ENCODE measurements around the gene BLOC1S4.

Gene BLOC1S4

DNA sequence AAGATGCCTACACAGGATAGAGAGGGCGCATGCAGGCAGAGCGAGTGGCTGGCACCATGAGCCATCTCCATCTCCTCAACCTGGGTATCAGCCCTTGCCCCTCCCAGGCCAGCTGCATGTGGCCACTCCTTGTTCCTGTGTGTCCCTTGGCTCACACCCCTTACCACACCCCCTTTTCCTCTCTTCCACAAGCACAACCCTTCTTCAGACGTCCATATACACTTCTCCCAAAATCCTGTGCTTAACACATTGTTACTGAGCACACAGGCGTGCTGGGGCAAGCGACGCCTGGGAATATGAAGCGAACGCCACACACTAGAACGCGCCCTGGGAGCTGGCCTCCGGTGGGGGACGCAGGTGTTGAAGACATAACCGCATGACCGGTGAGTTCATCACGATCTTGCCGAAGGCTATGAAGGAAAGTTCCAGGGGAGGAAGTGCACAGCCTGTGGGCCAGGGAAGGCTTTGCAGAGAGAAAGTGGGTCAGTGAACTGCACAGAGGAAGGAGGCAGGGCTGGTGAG, 47.4 kb downstream of the BLOC1S4 start:
- DNase-seq (ENCODE audit: low read depth, low spot score), result no peak

GRCh38 chr4:6764976-6765620, 49.1 kb downstream of the BLOC1S4 start:
- no peak for DNase-seq (ENCODE audit: low read depth, low spot score)

DNA sequence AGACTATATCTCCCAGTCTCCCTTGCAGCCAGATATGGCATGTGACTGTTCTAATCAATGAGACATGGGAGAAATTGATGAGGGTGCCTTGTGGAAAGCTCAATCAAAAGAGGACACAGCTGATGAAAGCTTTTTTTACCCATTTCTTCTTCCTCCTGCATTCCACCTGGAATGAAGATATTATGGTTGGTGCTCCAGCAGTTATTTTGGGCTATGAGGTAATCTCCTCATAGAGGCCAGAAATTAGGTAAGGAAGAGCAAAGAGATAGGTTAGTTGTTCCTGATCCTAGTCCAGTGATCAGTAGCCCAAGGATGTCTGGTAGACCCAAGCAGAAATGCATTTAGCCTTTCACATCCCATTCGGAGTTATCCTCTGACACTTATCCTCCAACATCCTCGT, 49.7 kb downstream of the BLOC1S4 start:
- DNase-seq (ENCODE audit: low read depth, low spot score), result no peak

Data from smooth muscle cell of the brain vasculature (primary cell).